Measurements from ENCODE around the gene THRB.

THRB gene

DNA sequence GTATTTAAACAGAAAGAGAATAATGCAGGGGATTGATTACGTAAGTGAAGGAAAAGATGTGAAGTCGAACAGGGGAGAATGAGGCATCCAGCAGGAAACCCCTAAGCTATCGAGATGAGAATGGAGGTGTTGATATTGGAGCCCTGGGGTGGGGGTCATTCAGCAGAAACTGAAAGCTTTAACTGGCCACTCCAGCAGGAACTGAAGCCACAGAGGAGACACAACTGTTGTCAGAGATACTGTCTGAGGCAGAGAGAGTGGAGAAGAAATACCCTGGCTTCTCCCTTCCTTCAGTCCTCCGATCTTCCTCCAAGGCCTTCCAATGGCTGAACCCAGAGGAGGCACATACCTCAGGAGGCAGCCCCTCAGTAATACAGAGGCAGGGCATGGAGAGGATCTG lies 152.4 kb downstream of the THRB start:
- H3K27ac Mint-ChIP-seq = no peak overlapping the region
- no peaks in the 10 kb centered on the region for H3K27me3 Mint-ChIP-seq
- H3K4me3 Mint-ChIP-seq = no peak overlapping the region
- H3K9me3 Mint-ChIP-seq = peaks cover 2 to 12% of the 10 kb centered on the region in 2 donors
- no peaks in the 10 kb centered on the region for H3K36me3 Mint-ChIP-seq (ENCODE audit: insufficient read depth)
- H3K4me1 Mint-ChIP-seq (ENCODE audit: low read depth in 2 of 2) = no peaks in the 10 kb centered on the region
- DNase-seq (no peak), ATAC-seq (replicated peaks) (no peak)

DNA sequence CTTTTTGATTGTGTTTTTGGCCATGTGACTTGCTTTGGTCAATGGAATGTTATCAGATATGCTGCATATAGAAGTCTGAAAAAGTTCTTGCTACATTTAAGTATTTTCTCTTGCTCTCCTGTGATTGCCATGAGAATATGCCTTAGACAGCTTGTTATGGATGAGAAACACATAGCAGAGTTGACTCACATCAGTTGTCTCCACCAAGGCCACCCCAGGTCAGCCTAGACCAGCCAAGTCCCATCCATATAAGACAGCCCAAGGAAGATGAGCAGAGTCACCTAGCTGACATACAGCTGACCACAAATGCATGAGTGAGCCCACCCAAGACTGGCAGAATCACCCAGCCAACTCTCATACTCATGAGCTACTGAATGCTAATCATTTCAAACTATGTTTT lies 153.0 kb downstream of the THRB start:
- Mint-ChIP-seq H3K9me3 (peaks cover 2 to 12% of the 10 kb centered on the region in 2 donors), H3K27me3 (no peaks in the 10 kb centered on the region), H3K4me1 (ENCODE audit: low read depth in 2 of 2) (no peaks in the 10 kb centered on the region), H3K4me3 (no peak overlapping the region), H3K36me3 (ENCODE audit: insufficient read depth) (no peaks in the 10 kb centered on the region), H3K27ac (no peak overlapping the region)
- DNase-seq (no peak), ATAC-seq (replicated peaks) (no peak)

DNA sequence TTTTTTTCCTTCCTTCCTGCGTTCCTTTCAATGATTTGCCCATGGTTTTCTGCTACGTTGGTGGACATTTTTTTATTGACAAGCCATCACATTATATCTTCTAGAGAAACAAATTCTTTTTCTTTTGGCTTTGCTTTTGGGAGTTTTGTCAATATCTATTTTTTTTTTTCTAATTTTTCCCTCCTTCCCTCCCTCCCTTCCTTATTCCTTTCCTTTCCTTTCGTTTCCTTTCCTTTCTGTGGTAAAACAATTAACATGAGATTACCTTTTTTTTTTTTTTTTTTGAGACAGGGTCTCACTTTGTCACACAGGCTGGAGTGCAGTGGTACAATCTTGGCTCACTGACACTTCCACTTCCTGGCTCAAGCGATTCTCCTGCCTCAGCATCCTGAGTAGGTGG lies 153.7 kb downstream of the THRB start:
- H3K4me1 Mint-ChIP-seq (ENCODE audit: low read depth in 2 of 2) = no peaks in the 10 kb centered on the region
- no peaks in the 10 kb centered on the region for H3K27me3 Mint-ChIP-seq
- no peak overlapping the region for H3K4me3 Mint-ChIP-seq
- DNase-seq = no peak
- no peaks in the 10 kb centered on the region for H3K36me3 Mint-ChIP-seq (ENCODE audit: insufficient read depth)
- ATAC-seq (replicated peaks) = no peak
- H3K27ac Mint-ChIP-seq = no peak overlapping the region
- peaks cover 2 to 12% of the 10 kb centered on the region in 2 donors for H3K9me3 Mint-ChIP-seq

DNA sequence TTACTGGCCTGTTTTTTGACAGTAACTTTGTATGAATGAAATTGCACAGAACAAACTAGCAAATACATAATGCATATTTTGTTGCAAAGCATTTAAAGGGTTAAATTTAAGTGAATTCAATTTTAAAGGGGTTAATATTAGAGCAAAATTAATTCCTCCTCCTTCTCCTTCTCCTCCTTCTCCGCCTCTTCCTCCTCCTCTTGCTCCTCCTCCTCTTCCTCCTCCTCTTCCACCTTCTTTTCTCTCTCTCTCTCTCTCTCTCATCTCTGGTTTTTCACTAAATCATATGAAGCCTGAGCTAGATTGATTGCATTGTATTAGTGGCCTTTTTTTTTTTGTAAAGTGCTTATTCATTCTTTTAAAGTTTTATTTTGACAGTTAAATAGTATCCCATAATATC lies 154.5 kb downstream of the THRB start:
- no peak overlapping the region for H3K27ac Mint-ChIP-seq
- no peaks in the 10 kb centered on the region for H3K4me1 Mint-ChIP-seq (ENCODE audit: low read depth in 2 of 2)
- peaks cover 2 to 12% of the 10 kb centered on the region in 2 donors for H3K9me3 Mint-ChIP-seq
- ATAC-seq (replicated peaks) (no peak), DNase-seq (no peak)
- no peak overlapping the region for H3K4me3 Mint-ChIP-seq
- H3K36me3 Mint-ChIP-seq (ENCODE audit: insufficient read depth) = no peaks in the 10 kb centered on the region
- H3K27me3 Mint-ChIP-seq = no peaks in the 10 kb centered on the region

DNA sequence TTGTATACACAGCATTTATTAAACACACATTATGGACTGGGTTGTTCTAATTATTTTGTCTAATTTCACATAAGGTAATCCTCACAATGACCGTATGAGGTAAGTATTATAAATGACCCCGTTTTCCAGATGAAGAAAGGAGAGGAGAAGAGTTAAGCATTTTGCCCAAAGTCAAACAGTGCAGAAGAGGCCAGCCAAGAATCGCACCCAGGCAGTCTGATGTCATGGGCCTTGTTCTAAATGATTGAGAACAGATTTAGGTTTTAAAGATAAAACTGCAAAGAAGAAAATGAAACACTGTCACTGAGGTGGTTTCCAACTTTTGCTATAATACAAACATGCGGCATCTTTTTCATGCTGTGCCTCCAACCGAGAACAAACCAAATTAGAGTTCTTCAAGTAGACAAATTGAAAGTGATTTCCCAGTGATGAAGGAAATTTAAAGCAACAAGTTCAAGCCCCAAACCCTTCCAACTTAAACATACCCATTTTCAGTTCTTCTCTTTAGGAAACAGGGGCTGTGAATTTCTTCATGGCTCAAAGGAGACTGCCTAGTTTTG lies 155.3 kb downstream of the THRB start:
- Mint-ChIP-seq H3K4me1 (ENCODE audit: low read depth in 2 of 2) (no peaks in the 10 kb centered on the region), H3K27me3 (no peaks in the 10 kb centered on the region), H3K36me3 (ENCODE audit: insufficient read depth) (no peaks in the 10 kb centered on the region), H3K4me3 (no peak overlapping the region), H3K9me3 (peaks cover 2 to 12% of the 10 kb centered on the region in 2 donors), H3K27ac (no peak overlapping the region)
- ATAC-seq (replicated peaks) = no peak
- DNase-seq = no peak

DNA sequence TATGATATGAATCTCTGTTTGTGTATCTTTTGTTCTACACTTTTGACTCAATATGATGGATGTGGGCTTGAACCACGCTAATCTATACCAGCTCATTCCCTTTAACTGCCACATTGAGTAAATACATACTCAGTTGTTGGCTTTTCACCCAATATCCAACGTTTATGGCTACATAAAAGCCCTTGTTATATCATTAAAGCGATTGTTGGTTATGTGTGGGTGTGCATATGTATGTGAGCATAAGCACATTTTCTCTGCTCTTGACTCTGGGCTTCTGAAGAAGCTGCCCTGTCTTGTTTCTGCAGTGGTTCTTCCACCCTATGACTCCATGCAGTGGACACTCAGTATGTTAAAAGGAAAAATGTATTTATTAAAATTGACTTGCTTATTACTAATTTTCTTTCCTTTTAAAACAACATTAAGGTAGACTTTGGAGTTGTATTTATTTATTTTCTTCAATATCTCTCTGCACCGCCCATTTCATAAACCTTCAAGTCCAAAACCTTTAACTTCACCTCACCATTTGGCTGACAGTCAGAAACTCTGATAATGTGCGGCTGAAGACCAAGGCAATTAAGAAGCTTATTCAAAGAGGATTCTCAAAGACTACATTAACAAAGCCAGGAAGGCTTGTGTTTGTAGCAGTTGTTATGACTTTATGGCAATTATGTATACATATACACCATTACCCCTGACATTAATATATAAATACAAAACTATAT lies 156.1 kb downstream of the THRB start:
- no peak overlapping the region for H3K27ac Mint-ChIP-seq
- no peaks in the 10 kb centered on the region for H3K4me1 Mint-ChIP-seq (ENCODE audit: low read depth in 2 of 2)
- ATAC-seq (replicated peaks) = no peak
- no peaks in the 10 kb centered on the region for H3K36me3 Mint-ChIP-seq (ENCODE audit: insufficient read depth)
- peaks cover 2 to 12% of the 10 kb centered on the region in 2 donors for H3K9me3 Mint-ChIP-seq
- H3K4me3 Mint-ChIP-seq = no peak overlapping the region
- H3K27me3 Mint-ChIP-seq = no peaks in the 10 kb centered on the region
- DNase-seq = no peak

DNA sequence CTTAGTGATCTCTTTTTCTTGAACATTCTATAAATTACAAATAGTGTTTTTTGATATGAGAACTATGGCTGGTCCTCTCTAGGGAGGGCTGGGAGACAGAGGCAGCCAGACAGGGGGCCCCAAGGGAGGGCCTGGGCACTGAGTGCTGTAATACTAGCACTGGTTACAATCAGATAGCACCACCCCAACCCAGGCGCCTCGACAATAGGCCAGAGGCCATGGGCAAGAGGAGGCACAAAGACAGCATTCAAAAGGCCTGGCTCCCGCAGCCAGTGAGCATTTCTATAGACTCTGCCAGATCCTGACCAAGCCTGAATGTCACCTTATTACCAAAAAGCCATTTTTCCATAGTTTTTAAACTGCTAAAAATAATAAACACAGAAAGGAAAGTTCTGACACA lies 158.5 kb downstream of the THRB start:
- ATAC-seq (replicated peaks) (no peak), DNase-seq (no peak)
- Mint-ChIP-seq H3K27me3 (no peaks in the 10 kb centered on the region), H3K4me3 (no peak overlapping the region), H3K36me3 (ENCODE audit: insufficient read depth) (no peaks in the 10 kb centered on the region), H3K9me3 (peaks cover 0 to 1% of the 10 kb centered on the region in 2 donors), H3K4me1 (ENCODE audit: low read depth in 2 of 2) (no peaks in the 10 kb centered on the region), H3K27ac (no peak overlapping the region)

DNA sequence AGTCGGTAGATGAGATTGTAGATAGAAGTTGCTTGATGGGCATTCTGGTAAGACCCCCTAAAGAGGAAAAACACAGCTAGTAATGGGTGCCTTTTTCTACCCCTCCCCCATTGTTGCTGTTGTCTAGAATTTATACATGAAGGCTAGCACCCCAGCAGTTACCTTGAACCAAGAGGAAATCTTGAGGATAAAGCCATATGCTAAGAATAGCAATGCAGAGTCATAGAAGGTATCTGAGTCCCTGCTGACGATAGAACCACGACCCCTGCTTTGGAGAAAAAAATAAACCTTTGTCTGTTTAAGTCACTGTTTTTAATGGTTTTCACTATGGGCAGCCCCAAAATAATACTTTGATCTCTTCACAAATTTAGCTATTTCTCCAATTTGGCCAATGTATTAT lies 162.6 kb downstream of the THRB start:
- H3K27me3 Mint-ChIP-seq = no peaks in the 10 kb centered on the region
- H3K9me3 Mint-ChIP-seq = peaks cover 5 to 6% of the 10 kb centered on the region in 2 donors
- no peaks in the 10 kb centered on the region for H3K36me3 Mint-ChIP-seq (ENCODE audit: insufficient read depth)
- no peak overlapping the region for H3K4me3 Mint-ChIP-seq
- no peaks in the 10 kb centered on the region for H3K4me1 Mint-ChIP-seq (ENCODE audit: low read depth in 2 of 2)
- ATAC-seq (replicated peaks) (no peak), DNase-seq (no peak)
- H3K27ac Mint-ChIP-seq = no peak overlapping the region

DNA sequence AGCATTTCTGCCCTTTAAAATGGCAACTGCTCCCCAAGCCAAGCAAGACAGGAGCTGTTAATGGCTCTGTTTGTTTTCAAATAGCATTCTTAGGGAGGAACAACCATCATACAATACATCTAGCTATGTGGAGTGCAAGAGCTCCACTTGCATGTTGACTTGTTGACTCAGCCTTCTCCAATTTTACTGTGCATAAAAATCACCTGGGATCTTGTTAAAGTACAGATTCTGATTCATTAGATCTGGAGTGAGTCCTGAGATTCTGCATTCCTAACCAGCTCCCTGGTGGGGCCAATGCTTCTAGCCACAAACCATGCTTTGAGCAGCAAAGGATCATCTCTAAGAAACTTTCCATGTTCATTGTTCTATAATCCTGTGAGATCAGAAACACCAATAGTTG lies 171.4 kb downstream of the THRB start:
- Mint-ChIP-seq H3K4me1 (ENCODE audit: low read depth in 2 of 2) (no peaks in the 10 kb centered on the region), H3K36me3 (ENCODE audit: insufficient read depth) (no peaks in the 10 kb centered on the region), H3K27me3 (no peaks in the 10 kb centered on the region), H3K27ac (no peak overlapping the region), H3K4me3 (no peak overlapping the region), H3K9me3 (peaks cover 0 to under 1% of the 10 kb centered on the region in 2 donors)
- ATAC-seq (replicated peaks) (no peak), DNase-seq (no peak)

DNA sequence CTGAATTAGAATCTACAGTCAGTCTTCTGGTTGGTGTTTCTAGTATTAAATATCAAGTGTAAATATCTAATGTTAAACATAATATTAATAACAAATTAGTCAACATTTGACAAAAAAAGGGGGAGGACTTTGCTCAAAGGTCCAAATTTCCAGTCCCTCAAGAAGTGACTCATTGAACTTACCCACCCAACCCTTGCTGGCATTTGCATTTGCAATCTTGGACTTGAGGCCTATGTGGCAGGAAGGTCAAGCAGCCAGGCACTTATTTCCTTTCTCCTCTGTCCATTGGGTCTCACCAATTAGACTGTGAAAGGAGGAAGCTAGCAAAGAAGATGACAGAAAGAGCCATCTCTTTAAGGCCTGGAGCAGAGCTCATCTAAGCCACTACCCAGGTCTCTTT lies 174.0 kb downstream of the THRB start:
- no peak for DNase-seq
- Mint-ChIP-seq H3K9me3 (peaks cover 0 to 3% of the 10 kb centered on the region in 2 donors), H3K27ac (no peak overlapping the region), H3K27me3 (no peaks in the 10 kb centered on the region), H3K4me3 (no peak overlapping the region), H3K4me1 (ENCODE audit: low read depth in 2 of 2) (no peaks in the 10 kb centered on the region), H3K36me3 (ENCODE audit: insufficient read depth) (no peaks in the 10 kb centered on the region)
- no peak for ATAC-seq (replicated peaks)

DNA sequence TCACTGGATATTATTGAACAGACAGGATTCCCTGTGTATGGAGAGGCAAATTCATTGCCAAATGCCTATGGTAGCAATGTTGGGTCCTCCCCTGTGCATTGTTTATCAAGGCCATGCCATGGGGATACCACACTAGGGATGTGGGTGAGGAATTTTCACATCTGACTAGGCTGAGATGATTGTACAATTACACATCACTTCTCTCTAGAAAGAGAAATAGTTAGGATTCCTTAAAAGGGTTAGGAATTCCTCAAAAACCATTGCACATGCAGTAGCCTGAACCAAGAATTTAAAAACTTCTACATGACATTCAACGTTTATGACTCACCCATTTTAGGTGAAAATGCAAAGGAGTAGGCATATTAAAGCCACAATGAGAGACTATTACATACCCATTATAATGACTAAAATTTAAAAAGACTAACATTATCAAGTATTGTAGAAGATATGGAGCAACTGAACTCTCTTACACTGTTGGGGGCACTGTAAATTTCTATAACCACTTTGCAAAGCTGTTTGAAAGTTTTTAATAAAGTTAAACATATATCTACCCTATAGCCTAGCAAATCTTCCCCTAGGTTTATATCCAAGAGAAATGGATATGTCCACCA lies 175.9 kb downstream of the THRB start:
- Mint-ChIP-seq H3K9me3 (peaks cover 0 to 3% of the 10 kb centered on the region in 2 donors), H3K36me3 (ENCODE audit: insufficient read depth) (no peaks in the 10 kb centered on the region), H3K4me1 (ENCODE audit: low read depth in 2 of 2) (no peaks in the 10 kb centered on the region), H3K27me3 (no peaks in the 10 kb centered on the region), H3K4me3 (no peak overlapping the region), H3K27ac (no peak overlapping the region)
- DNase-seq (no peak), ATAC-seq (replicated peaks) (no peak)

DNA sequence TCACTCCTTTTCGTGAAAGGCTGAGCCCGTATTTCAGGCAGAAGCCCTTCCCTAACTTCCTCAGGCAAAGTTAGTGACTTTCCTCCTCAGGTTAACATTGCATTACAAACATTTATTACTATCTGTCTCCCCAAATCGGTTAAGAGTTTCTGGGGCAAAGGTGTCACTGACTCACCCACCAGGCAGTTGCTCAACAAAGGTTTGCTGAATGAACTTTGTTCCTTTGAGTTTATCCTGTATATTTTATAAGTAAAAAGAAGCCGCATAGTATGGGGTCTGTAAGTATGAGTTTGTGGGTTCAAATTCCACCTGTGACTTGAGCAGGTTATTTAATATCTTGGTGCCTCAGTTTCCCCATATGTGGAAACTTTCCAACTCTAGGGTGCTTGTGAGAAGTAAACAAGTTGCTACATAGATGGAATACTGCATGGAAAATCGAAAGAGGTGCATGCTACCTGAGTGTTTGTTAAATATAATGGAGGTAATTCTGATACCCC lies 177.7 kb downstream of the THRB start:
- H3K27ac Mint-ChIP-seq = no peak overlapping the region
- H3K9me3 Mint-ChIP-seq = peaks cover 3% of the 10 kb centered on the region in 2 donors
- H3K36me3 Mint-ChIP-seq (ENCODE audit: insufficient read depth) = peaks cover 2% of the 10 kb centered on the region
- no peak overlapping the region for H3K4me3 Mint-ChIP-seq
- ATAC-seq (replicated peaks) (no peak), DNase-seq (no peak)
- no peaks in the 10 kb centered on the region for H3K27me3 Mint-ChIP-seq
- H3K4me1 Mint-ChIP-seq (ENCODE audit: low read depth in 2 of 2) = no peaks in the 10 kb centered on the region

DNA sequence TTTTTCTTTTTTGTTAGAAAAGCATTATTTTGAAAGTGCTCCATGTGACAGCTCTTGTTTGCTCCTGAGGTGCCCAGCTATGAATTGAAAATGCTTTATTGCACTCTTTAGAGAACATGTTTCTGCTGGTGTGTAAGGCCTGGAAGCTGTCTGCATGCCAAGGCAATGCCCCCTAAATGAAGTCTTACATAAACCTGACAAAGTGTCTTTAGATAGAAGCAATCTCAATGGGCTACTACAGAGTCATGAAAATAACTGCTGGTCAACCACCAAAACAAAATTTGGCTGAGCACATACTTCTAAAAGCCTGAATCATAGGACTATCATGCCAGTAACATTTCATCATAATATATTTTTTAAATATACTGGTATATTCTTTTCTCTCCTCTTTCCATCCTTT lies 178.7 kb downstream of the THRB start:
- DNase-seq (no peak), ATAC-seq (replicated peaks) (no peak)
- Mint-ChIP-seq H3K4me1 (ENCODE audit: low read depth in 2 of 2) (no peaks in the 10 kb centered on the region), H3K9me3 (peaks cover 3 to 8% of the 10 kb centered on the region in 2 donors), H3K27me3 (no peaks in the 10 kb centered on the region), H3K36me3 (ENCODE audit: insufficient read depth) (peaks cover 2% of the 10 kb centered on the region), H3K4me3 (no peak overlapping the region), H3K27ac (no peak overlapping the region)

DNA sequence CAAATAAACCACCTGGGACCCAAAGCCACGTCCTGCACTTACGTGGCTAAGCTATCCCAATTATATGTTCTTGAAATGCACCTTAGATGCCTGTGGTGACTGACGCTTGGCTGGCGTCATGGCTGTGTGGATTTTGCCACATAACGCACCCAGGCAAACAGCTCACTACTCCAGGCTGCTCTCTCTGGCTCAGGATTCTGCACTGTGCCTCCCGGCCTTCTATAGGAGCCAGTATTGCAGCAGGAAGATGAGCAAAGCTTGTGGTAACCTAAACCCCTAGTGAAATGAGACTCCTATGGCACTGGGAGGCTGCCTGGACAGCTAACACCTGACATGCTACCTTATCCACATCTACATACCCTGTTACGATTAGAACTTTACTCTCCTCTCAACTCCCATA lies 179.3 kb downstream of the THRB start:
- Mint-ChIP-seq H3K36me3 (ENCODE audit: insufficient read depth) (peaks cover 2% of the 10 kb centered on the region), H3K9me3 (peaks cover 3 to 8% of the 10 kb centered on the region in 2 donors), H3K4me3 (no peak overlapping the region), H3K27ac (no peak overlapping the region), H3K4me1 (ENCODE audit: low read depth in 2 of 2) (no peaks in the 10 kb centered on the region), H3K27me3 (no peaks in the 10 kb centered on the region)
- DNase-seq (no peak), ATAC-seq (replicated peaks) (no peak)
